MV-4-11 (cell line): ENCODE results near the gene ALDH5A1.
"Not testable (repeated sequence)": the region's sequence is repeated elsewhere in the genome, so short reads cannot be mapped to it uniquely, and the experiment has no call there.

ENCODE experiments used
- DNase-seq: peaks from one replicate; lab custom pipeline; 2025; lab: John Stamatoyannopoulos, UW

ALDH5A1 gene

GRCh38 chr6:24486065-24486464, 8.7 kb upstream of the ALDH5A1 start:
- no peak for DNase-seq

- DNase-seq: no peak
These were observed 5.3 kb upstream of the ALDH5A1 start, which contains the start of gene GPLD1 for GRCh38 chr6:24489470-24489869. TSS of gene GPLD1 (minus strand) at chr6:24489578. CDS start at chr6:24489511, 67 bp downstream.

GRCh38 chr6:24489881-24490280, 4.9 kb upstream of the ALDH5A1 start:
- peak; percentile 6 for DNase-seq

- no peak for DNase-seq
These were observed 3.8 kb upstream of the ALDH5A1 start for GRCh38 chr6:24490948-24491347.

- no peak for DNase-seq
These were observed 2.3 kb upstream of the ALDH5A1 start for GRCh38 chr6:24492475-24492874.

GRCh38 chr6:24493945-24494820, 586 bp upstream of the ALDH5A1 start:
- no peak for DNase-seq

- DNase-seq: no peak
These were observed 2.6 kb downstream of the ALDH5A1 start for GRCh38 chr6:24497254-24497970.

- no peak for DNase-seq
These were observed 5.9 kb downstream of the ALDH5A1 start for GRCh38 chr6:24500683-24501082.

GRCh38 chr6:24501374-24501773, 6.6 kb downstream of the ALDH5A1 start:
- DNase-seq: no peak

- no peak for DNase-seq
These were observed 7.1 kb downstream of the ALDH5A1 start for GRCh38 chr6:24501914-24502313.

GRCh38 chr6:24504287-24504648, 9.5 kb downstream of the ALDH5A1 start:
- DNase-seq: no peak

GRCh38 chr6:24504649-24505586, 10.1 kb downstream of the ALDH5A1 start:
- DNase-seq: no peak

- no peak for DNase-seq
These were observed 12.2 kb downstream of the ALDH5A1 start for GRCh38 chr6:24506814-24507520.

GRCh38 chr6:24511976-24512375, 17.2 kb downstream of the ALDH5A1 start:
- not testable (repeated sequence) for DNase-seq

- no peak for DNase-seq
These were observed 18.8 kb downstream of the ALDH5A1 start for GRCh38 chr6:24513602-24514001.

GRCh38 chr6:24517659-24518543, 23.1 kb downstream of the ALDH5A1 start:
- no peak for DNase-seq

- peak; percentile 37 for DNase-seq
These were observed 26.3 kb downstream of the ALDH5A1 start for GRCh38 chr6:24520929-24521546.

GRCh38 chr6:24522228-24523176, 27.7 kb downstream of the ALDH5A1 start:
- DNase-seq: peak; percentile 26

GRCh38 chr6:24524329-24524728, 29.6 kb downstream of the ALDH5A1 start:
- DNase-seq: no peak
